MG63 (cell line): ENCODE results near the gene ITIH2. TPM values are rescaled to one million over a fixed set of nuclear protein-coding genes. Genes with fewer than 3 reads are reported as not detected.
"Not testable (repeated sequence)": the region's sequence is repeated elsewhere in the genome, so short reads cannot be mapped to it uniquely, and the experiment has no call there.

ENCODE experiments used
- DNase-seq: peaks from one replicate; pipeline ENCODE4 v3.0.0-alpha.2; 2020
- H3K27me3 ChIP-seq: fragments of 250-450 bp; sonication (Bioruptor Pico); 2 replicates; pipeline ENCODE4 v1.5.1; 2020; ENCODE audit warnings: mild to moderate bottlenecking, moderate library complexity
- H3K36me3 ChIP-seq: fragments of 250-450 bp; sonication (Bioruptor Pico); 2 replicates; pipeline ENCODE4 v1.5.1; 2020; ENCODE audit warnings: mild to moderate bottlenecking, moderate library complexity
- H3K4me3 ChIP-seq: fragments of 250-450 bp; sonication (Bioruptor Pico); 2 replicates; pipeline ENCODE4 v1.5.1; 2020; ENCODE audit warnings: mild to moderate bottlenecking, moderate library complexity
- H3K9me3 ChIP-seq: fragments of 250-450 bp; sonication (Bioruptor Pico); 2 replicates; pipeline ENCODE4 v1.5.1; 2020; ENCODE audit warnings: mild to moderate bottlenecking, moderate library complexity
- total RNA-seq: library from RNA; depleted of rRNA; stranded (reverse); fragments of >200 nt; shearing (Covaris generic); gene quantifications from 2 replicates; pipeline ENCODE4 v1.2.3, GENCODE V29; 2014; ENCODE audit warnings: low replicate concordance

ITIH2 gene
- total RNA-seq, 1 experiment from 2014 or later = not detected

DNA sequence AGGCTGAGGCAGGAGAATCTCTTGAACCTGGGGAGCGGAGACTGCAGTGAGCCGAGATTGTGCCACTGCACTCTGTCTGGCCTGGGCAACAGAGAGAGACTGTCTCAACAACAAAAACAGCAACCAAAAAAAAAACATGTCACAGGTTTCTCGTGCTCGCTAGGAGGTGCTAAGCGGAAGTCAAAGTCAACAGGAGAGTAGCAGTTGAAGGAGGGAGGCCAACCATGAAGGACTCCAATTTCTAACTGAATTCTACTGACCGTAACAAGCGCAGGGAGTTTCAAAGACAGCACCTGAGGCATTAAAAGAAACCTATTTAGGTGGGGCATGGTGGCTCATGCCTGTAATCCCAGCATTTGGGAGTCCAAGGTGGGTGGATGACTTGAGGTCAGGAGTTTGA is 65.3 kb downstream of the ITIH2 start:
- DNase-seq = no peak

DNA sequence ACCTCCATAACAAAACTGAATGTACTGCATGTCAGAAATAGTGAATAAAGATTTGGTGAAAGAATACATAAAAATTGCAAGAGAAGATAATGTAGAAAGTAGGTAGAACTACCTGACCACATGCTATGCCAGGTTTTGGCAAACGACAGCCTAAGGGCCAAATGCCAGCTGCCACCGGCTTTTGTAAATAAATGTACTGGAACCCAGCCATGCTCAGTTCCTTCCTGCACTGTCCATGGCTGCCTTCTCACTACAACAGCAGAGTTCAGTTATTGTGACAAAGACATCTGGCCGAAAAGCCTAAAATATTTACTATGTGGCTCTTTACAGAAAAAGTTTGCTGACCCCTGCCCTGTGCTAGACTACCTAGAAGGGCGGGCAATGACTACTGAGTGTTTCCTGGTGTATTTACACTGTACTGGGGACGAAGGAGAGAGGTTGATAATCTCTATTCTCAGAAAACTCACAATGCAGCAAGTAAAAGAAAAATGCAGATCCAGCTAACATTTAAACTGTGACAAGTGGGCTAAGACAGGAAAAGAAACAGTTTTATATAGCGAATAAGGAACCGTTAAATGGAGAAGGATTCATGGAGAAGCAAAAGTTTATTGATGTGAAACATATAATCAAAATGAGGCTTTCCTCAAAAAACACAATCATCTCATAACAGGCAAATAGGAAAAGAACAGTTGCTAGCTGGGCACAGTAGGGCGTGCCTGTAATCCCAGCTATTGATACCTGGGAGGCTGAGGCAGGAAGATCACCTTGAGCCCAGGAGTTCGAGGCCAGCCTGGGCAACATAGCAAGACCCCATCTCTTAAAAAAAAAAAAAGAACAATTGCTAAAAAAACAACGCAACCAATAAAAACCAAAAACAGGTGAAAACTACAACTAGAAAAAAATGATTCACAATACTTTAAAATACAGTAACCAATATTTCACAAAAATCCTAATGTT is 71.0 kb downstream of the ITIH2 start:
- no peaks in the 10 kb centered on the region for H3K9me3 ChIP-seq
- no peak overlapping the region for H3K4me3 ChIP-seq
- DNase-seq = no peak
- H3K36me3 ChIP-seq = peaks cover 33% of the 10 kb centered on the region
- no peaks in the 10 kb centered on the region for H3K27me3 ChIP-seq

More for the DNA sequence above, 65.3 kb downstream of the ITIH2 start:
- Histone ChIP-seq H3K9me3 (no peaks in the 10 kb centered on the region), H3K27me3 (no peaks in the 10 kb centered on the region), H3K36me3 (peaks cover 37% of the 10 kb centered on the region), H3K4me3 (no peak overlapping the region)

DNA sequence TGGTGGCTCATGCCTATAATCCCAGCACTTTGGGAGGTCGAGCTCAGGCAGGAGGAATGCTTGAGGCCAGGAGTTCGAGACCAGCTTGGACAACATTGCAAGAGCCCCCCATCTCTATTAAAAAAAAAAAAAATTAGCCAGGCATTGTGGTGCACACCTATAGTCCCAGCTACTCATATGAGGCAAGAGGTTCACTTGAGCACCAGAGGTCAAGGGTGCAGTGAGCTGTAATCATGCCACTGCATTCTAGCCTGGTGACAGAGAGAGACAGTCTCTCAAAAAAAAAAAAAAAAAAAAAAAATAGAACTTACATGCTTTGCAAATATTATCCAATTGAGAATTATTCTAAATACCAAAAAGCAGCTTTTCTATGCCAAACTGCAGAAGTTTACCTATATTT is 73.7 kb downstream of the ITIH2 start:
- H3K9me3 ChIP-seq = no peaks in the 10 kb centered on the region
- no peaks in the 10 kb centered on the region for H3K27me3 ChIP-seq
- DNase-seq = no peak
- H3K4me3 ChIP-seq = no peak overlapping the region
- H3K36me3 ChIP-seq = peaks cover 44% of the 10 kb centered on the region

DNA sequence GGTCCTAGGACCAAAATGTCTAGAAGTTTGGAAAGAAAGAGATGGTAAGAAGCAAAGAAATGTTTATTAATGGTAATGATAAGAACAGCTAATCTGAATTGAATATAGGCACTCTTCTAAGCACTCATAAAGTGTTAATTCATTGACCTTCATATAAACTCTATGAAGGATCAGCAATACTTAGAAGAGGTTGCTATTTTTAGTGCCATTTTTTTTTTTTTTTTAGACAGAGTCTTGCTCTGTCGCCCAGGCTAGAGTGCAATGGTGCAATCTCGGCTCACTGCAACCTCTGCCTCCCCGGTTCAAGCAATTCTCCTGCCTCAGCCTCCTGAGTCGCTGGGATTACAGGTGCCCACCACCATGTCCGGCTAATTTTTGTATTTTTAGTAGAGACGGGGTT is 79.1 kb downstream of the ITIH2 start:
- H3K27me3 ChIP-seq, H3K4me3 ChIP-seq, H3K9me3 ChIP-seq, DNase-seq: not testable (repeated sequence)
- H3K36me3 ChIP-seq = peaks cover 30% of the 10 kb centered on the region

DNA sequence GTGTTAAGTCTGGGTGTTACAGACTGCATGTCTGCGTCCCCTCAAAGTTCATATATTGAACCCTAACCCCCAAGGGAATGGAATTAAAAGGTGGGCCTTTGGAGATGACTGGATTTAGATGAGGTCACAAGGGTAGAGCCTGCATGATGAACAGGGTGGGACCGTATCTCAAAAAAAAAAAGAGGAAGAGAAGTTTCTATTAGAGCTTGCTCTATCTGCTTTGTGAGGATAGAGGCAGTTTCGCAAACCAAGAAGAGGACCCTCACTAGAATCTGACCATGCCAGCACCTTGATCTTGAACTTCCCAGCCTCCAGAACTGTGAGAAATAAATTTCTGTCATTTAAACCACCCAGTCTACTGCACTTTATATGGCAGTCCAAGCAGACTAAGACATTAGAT is 83.3 kb downstream of the ITIH2 start:
- H3K27me3 ChIP-seq = no peaks in the 10 kb centered on the region
- H3K36me3 ChIP-seq = peaks cover 17% of the 10 kb centered on the region
- DNase-seq = no peak
- peak overlapping the region; percentile 95 for H3K4me3 ChIP-seq
- no peaks in the 10 kb centered on the region for H3K9me3 ChIP-seq

DNA sequence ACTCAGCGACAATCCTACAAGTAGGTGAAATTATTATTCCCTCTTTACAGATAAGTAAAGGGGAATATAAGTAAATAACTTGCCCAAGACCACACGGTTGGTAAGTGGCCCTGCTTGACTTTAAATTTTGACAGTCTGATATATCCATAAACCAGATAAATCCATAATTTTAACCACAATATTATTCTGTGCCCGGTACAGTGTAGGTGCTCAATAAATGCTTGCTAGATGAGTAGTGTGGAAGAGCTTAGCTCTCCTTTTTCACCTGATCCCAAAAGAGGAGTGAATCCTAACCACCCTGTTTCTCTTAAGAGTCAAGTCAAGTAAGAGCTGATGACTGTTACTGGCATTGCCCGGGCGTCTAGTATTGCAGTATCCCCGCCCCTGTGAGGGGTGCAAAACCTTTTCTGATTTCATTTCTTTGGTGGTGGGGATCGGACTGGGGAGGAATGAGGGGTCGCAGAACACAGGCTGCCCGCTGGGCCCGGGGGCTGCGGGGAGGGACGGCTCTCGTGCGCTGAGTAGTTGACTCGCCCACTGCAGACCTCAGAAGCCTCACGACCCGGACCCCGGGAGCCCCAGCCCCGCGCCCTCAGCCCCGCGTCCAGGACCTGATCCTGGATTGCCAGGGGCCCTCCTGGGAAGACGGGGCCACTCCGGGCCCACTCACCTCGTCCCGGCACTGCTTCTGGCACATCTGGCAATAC is 84.2 kb downstream of the ITIH2 start:
- peak overlapping the region; percentile 95 for H3K4me3 ChIP-seq
- no peaks in the 10 kb centered on the region for H3K27me3 ChIP-seq
- no peak for DNase-seq
- no peaks in the 10 kb centered on the region for H3K9me3 ChIP-seq
- H3K36me3 ChIP-seq = peaks cover 23% of the 10 kb centered on the region

DNA sequence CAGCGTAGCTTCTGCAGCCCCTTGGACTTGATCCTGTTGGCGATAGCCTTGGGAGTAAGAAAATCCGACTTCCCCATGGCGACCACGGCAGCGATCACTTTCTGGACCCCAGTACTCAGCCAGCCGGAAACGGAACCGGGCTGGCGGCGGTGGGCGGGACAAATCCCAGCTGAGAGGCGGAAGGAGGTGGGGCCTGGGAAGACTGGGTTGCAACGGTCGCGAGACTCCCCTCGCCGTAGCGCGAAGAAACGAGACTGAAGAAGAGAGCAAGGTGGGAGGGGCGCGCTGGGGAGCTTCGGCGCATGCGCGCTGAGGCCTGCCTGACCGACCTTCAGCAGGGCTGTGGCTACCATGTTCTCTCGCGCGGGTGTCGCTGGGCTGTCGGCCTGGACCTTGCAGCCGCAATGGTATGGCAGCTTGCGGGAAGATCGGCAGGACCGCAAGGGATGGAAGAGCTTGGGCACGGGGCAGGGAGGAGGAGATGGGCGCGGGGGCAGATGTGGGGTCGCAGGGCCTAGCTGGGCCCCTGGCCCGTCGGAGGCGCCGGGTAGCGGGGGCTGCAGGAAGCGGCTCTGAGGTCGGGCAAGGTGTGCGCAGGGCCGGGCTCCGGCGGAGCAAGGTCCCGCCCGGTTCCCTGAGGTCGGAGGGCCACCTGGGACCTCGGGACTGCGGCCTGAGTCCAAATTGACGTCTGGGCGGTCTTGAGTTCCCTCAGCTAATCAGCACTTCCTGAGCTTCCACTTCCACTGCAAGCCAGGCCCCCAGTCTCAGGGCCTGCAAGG is 84.9 kb downstream of the ITIH2 start, which contains the start of the genes ATP5F1C and KIN:
ATP5F1C (plus strand) TSS at position 321 of the 782 bp plus-strand sequence; CDS start at position 352, 31 bp downstream.
KIN (minus strand) TSS at position 137 of the 782 bp plus-strand sequence; CDS start at position 77, 60 bp downstream.
- DNase-seq = peak; percentile 95
- H3K27me3 ChIP-seq = no peaks in the 10 kb centered on the region
- H3K36me3 ChIP-seq = peaks cover 31% of the 10 kb centered on the region

DNA sequence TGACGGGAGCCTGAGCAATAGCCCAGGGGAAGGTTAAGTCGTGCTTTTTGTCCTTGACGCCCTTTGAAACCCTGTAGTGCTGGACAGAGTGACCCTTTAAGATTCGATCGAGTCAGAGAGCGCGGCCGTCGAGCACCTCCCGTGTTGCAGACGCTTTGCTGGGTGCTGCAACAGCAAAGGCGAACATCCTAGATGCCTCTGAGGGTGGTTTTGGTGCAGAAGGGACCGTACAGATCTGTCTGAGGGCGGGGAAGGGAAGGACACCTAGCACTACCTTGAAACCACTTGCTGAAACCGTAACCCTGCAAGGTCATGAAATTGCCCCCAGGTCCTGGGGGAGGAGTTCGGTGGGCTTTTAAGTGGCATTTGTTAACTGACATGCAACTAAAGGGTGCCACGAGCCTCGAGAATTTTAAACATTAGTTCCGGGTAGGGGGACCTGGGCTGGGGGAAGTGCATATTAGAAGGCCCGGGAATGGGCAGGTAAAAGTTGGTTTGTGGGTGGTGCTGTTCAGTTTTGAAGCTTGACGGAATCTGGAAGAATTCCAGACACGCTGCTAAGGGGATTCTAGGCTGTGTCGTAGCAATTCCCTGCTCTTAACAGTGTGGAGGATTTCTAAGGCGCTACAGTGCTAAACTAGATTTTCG is 85.6 kb downstream of the ITIH2 start:
- H3K27me3 ChIP-seq = no peaks in the 10 kb centered on the region
- H3K9me3 ChIP-seq = no peaks in the 10 kb centered on the region
- peak overlapping the region; percentile 95 for H3K4me3 ChIP-seq
- no peak for DNase-seq
- peaks cover 32% of the 10 kb centered on the region for H3K36me3 ChIP-seq

More for the DNA sequence above, 84.9 kb downstream of the ITIH2 start, which contains the start of the genes ATP5F1C and KIN:
- Histone ChIP-seq H3K9me3 (no peaks in the 10 kb centered on the region), H3K4me3 (peak within 1 kb of the TSS; percentile 95)

DNA sequence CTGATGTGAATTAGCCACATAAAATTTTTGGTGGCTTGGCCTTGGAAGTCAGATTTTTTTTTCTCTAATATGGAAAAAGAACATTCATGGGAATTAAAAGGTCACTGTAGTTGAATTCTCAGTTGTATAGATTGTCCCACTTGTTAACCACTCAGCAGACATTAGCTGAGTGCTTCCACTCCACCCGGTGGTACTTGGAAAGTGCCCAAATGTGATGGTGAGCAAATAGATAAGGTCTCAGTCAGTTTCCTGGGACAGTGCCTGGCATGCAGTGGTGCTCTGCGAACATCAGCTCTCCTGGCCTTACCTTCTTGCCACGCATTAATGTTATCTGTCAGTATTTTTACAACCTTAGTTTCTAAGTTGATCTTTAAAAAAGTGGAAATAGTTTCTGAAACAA is 86.3 kb downstream of the ITIH2 start:
- peak overlapping the region; percentile 95 for H3K4me3 ChIP-seq
- peak; percentile 39 for DNase-seq
- no peaks in the 10 kb centered on the region for H3K27me3 ChIP-seq
- no peaks in the 10 kb centered on the region for H3K9me3 ChIP-seq
- H3K36me3 ChIP-seq = peaks cover 32% of the 10 kb centered on the region

DNA sequence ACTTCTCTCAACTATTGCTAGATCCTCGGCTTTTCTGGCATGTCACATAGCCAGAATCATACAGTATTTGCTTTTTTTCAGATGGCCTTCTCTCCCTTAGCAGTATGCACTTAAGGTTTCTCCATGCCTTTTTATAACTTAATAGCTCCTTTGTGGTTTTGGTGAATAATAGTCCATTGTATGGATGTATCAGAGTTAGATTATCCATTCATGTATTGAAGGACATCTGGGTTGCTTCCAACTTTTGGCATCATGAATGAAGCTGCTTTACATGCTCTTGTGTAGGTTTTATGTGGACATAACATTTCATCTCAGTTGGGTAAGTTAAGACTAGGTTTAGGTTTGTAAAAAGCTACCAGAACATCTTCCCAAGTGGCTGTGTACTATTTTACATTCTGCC is 89.4 kb downstream of the ITIH2 start:
- peaks cover 51% of the 10 kb centered on the region for H3K36me3 ChIP-seq
- DNase-seq = no peak
- no peaks in the 10 kb centered on the region for H3K27me3 ChIP-seq
- no peak overlapping the region for H3K4me3 ChIP-seq
- no peaks in the 10 kb centered on the region for H3K9me3 ChIP-seq

DNA sequence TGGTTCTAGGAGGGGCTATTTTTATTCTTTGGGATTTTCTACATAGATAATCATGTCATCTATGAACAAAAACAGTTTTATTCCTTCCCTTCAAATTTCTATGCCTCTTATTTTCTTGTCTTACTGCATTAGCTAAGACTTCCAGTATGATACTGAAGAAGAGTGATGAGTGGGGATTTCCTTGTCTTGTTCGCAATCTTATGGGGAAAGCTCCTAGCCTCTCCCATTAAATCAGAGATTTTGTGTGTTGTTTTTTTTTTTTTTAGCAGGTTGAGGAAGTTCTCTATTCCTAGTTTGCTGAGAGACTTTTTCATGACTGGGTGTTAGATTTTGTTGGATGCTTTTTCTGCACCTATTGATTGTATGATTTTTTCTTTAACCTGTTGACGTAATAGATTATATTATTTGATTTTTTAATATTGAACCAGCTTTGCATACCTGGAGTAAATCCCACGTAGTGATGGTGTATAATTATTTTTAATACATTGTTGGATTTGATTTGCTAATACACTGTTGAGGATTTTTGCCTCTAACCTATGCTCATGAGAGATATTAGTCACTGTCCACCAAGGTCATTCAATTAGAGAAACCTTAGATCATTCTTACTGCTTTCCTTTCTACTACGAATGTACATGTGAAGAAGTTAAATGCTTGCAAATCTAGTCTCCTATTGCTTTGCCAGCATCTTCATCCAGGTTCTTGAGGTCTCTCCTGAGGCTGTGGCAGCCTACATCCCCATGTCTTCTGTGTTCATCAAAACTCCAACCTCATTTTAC is 91.3 kb downstream of the ITIH2 start:
- no peak for DNase-seq
- Histone ChIP-seq H3K4me3 (no peak overlapping the region), H3K9me3 (no peaks in the 10 kb centered on the region), H3K27me3 (no peaks in the 10 kb centered on the region), H3K36me3 (peaks cover 66% of the 10 kb centered on the region)

DNA sequence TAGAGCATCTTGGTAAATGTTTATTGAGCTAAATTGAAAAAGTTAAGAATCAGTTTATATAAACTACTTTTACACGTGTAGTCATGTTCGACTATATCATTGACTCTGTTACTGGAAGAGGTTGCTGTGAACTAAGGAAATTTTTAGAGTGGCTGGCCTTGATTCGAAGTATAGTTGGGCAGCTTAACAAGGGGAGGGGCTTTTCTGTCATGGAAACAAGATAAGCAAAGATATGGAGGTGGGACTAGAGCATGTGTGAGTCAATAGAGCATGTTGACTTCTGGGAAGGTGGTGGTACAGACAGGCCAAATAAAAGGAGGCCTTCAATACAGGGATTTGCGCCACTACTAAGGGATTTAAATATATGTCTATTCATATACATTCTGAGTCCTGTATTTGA is 92.5 kb downstream of the ITIH2 start:
- Histone ChIP-seq H3K9me3 (no peaks in the 10 kb centered on the region), H3K36me3 (peaks cover 67% of the 10 kb centered on the region), H3K27me3 (no peaks in the 10 kb centered on the region), H3K4me3 (no peak overlapping the region)
- DNase-seq = no peak

DNA sequence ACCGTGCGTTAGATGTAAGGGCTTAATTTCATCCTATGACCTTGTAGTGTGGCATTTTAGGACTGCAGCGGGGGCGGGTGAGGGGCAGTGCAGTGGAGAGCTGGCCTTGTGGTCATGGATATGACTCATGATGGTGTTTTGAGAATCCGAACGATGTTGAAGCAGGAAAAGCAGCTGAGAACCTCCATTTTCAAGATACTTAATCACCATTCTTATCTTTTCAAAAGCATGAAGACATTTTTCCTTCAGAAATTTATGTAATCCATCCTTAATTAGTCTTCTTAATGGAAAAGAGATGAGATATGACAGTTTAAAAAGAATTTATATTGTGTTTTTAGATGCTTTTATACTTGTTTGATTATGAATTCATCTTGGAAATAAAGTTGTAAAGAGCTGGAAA is 94.5 kb downstream of the ITIH2 start:
- Histone ChIP-seq H3K9me3 (no peaks in the 10 kb centered on the region), H3K36me3 (peaks cover 73% of the 10 kb centered on the region), H3K27me3 (no peaks in the 10 kb centered on the region), H3K4me3 (no peak overlapping the region)
- DNase-seq = peak; percentile 76
